Naive thymus-derived CD8-positive, alpha-beta T cell (primary cell): ENCODE measurements around the gene TAC3. TPM values are rescaled to one million over a fixed set of nuclear protein-coding genes. Genes with fewer than 3 reads are reported as not detected.
A peak's percentile ranks its signal among the peaks of the same experiment; 100 is the strongest.
"Not testable (repeated sequence)": the region's sequence is repeated elsewhere in the genome, so short reads cannot be mapped to it uniquely, and the experiment has no call there.

Source experiments
- ATAC-seq, 2 donors: fragments of 150-1000 bp; cut with Tn5 transposase in 1 of 2; sonication (Bioruptor Pico), chemical (Tn5 transposase) in 1 of 2; 1 replicate in 1 of 2; 2 replicates in 1 of 2; pipeline ENCODE4 v1.10.0; 2021; ENCODE audit warnings: mild to moderate bottlenecking in 2 of 2, moderate library complexity in 2 of 2
- POLR2A ChIA-PET: fragments of 350-600 bp; sonication (Branson Sonifier 250); formaldehyde crosslinking; loops from one replicate; lab custom pipeline; 2021; ENCODE audit warnings: antibody characterized with exemption; lab: Charles Lee
- DNase-seq, 10 donors: peaks; one replicate each; pipeline versions ENCODE4 v3.0.0 to v3.0.0-alpha.2; 2020 to 2022
- H3K27ac Mint-ChIP-seq, 10 donors: one replicate each; pipeline ENCODE4 v1.8.0; 2020 to 2022; ENCODE audit warnings: mild to moderate bottlenecking in 10 of 10, mixed read lengths in 10 of 10, moderate library complexity in 4 of 10, inconsistent platforms in 1 of 10
- H3K27me3 Mint-ChIP-seq, 5 donors: one replicate each; pipeline ENCODE4 v1.8.0; 2021 to 2022; ENCODE audit warnings: mixed read lengths in 5 of 5
- H3K36me3 Mint-ChIP-seq, 3 donors: one replicate each; pipeline ENCODE4 v1.8.0; 2020 to 2022; ENCODE audit warnings: mixed read lengths in 3 of 3, mild to moderate bottlenecking in 2 of 3, inconsistent platforms in 1 of 3
- H3K4me1 Mint-ChIP-seq, 4 donors: one replicate each; pipeline ENCODE4 v1.8.0; 2021 to 2022; ENCODE audit warnings: mixed read lengths in 4 of 4
- H3K4me3 Mint-ChIP-seq, 10 donors: one replicate each; pipeline ENCODE4 v1.8.0; 2020 to 2022; ENCODE audit warnings: mild to moderate bottlenecking in 10 of 10, mixed read lengths in 10 of 10, moderate library complexity in 6 of 10, inconsistent platforms in 1 of 10
- H3K9me3 Mint-ChIP-seq, 9 donors: one replicate each; pipeline ENCODE4 v1.8.0; 2020 to 2022; ENCODE audit warnings: mixed read lengths in 9 of 9, mild to moderate bottlenecking in 3 of 9, inconsistent platforms in 1 of 9, moderate library complexity in 1 of 9
- polyA plus RNA-seq, 3 donors: library from polyadenylated mRNA; unstranded; fragments of 300-500 nt; fragmentation: Illumina TruSeq; gene quantifications; one replicate each; pipeline ENCODE4 v1.2.3, GENCODE V29; 2021
- total RNA-seq, 8 experiments: library from RNA in 2 of 8; stranded (reverse) in 2 of 8; gene quantifications; one replicate each; pipeline ENCODE4 v1.2.3 and lab custom pipeline; 2021 to 2026

Gene TAC3
- total RNA-seq (not detected), polyA plus RNA-seq (not detected), total RNA-seq (lab: John Stamatoyannopoulos, UW) (0 to 0.26 (median 0.04) reads per million in 6 experiments)

DNA sequence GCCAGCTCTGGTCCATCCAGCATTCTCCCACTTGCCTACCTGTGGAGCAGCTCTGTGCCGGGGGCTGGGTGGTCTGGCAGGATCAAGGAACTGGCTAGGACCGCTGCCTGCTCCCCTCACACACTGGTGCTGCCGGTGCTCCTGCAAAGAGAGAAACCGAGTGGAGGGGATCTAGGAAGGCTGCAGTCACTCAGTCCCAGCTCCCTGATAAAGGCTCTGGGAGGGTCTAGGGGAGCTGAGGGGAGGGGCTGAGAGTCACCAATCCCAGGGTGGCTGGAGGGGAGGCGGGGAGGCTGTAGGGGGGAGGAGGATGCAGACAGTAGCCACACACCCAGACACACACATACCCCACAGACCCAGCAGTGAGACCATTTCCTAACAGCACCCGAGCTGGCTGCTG lies at the start of gene TAC3:
Gene TAC3, minus strand, starts transcription at position 182 of the 400 bp plus-strand sequence. CDS start 732 bp downstream, outside the sequence.
- POLR2A ChIA-PET: interaction anchor here (0.7 to 1.4 kb wide), 4 partner anchors 15 to 168 kb away, joined by 3 to 4 read pairs (median 3); no protein-coding TSS in a partner anchor
- H3K9me3 Mint-ChIP-seq: no peaks in the 10 kb centered on the region
- ATAC-seq (no peak), DNase-seq (no peak)
- H3K4me1 Mint-ChIP-seq: peaks cover 12 to 27% (median 23%) of the 10 kb centered on the region in 4 donors
- no peaks in the 10 kb centered on the region for H3K36me3 Mint-ChIP-seq
- H3K27me3 Mint-ChIP-seq: peaks cover 0 to 11% (median 0%) of the 10 kb centered on the region in 5 donors
- H3K4me3 Mint-ChIP-seq: no peak within 1 kb of the TSS
- peak within 1 kb of the TSS in 1 of 10 donors; percentile 76 for H3K27ac Mint-ChIP-seq

DNA sequence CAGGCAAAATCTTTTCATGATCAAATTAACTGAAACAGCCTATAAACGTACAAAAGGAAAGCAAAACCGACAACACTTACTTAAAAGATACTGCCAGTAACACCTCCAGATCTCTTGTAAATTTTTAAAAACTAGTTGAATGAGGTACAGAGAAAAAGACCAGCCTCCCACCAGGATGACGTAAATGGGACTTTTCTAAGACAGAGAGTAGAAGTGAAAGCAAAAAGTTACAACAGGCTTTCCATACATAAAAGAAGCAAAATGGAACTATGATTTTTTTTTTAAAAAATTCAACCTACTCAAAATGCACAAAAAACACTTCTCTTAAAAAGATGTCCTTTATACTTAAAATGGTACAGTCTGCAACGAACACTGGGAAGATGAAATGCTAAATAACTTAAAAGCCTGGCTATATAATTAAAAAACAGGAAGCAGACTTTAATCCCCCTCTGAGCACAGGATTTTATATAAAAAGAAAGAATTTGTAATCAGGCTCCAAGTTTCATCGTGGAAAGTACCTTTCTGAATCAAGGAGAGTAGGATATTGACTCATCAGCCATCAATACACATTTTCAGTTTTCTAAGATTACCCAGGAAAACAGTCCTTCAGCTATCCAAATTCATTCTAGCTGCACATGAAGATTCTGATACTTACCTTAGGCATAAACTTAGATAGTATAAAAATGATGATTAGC lies 47.8 kb upstream of the TAC3 start:
- H3K27ac Mint-ChIP-seq: peak overlapping the region; percentile 73 to 94 (median 91)
- H3K4me3 Mint-ChIP-seq: peak overlapping the region; percentile 57 to 87 (median 80)
- ATAC-seq (peak; percentile 97 to 99), DNase-seq (peak in 8 of 10 donors; percentile 60 to 89 (median 72))
- H3K4me1 Mint-ChIP-seq: peaks cover 5 to 32% (median 20%) of the 10 kb centered on the region in 4 donors
- H3K9me3 Mint-ChIP-seq: no peaks in the 10 kb centered on the region
- peaks cover 0 to 31% (median 15%) of the 10 kb centered on the region in 3 donors for H3K36me3 Mint-ChIP-seq
- POLR2A ChIA-PET: interaction anchor here (0.5 to 5.1 kb wide), 3 partner anchors 22 to 387 kb away, joined by 4 to 40 read pairs (median 5); partner anchors contain the start of gene STAT6
- no peaks in the 10 kb centered on the region for H3K27me3 Mint-ChIP-seq

DNA sequence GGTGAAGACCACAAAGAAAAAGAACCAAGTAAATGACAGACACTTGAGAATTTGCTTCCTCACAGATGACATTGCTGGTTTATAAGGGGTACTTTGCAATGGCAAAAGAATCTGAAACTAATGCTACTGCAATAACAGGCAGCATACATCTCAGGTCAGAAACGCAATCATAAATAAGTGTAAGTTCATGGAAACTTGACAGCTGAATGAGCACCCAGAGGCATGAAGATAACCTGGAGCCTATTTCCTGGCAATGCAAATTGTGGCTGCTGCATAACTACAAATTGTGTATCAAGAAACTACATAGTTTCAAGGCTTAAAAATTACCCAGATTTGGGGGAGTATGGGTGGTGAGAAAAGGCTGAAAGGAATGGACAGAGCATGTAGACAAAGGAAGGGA lies 42.1 kb upstream of the TAC3 start:
- no peak overlapping the region for H3K4me3 Mint-ChIP-seq
- DNase-seq: no peak
- peak overlapping the region in 2 of 10 donors; percentile 1 to 15 for H3K27ac Mint-ChIP-seq
- ATAC-seq: no peak
- peaks cover 0 to 38% (median 15%) of the 10 kb centered on the region in 3 donors for H3K36me3 Mint-ChIP-seq
- POLR2A ChIA-PET: interaction anchor here (1.0 kb wide), 2 partner anchors 52 to 59 kb away, joined by 3 read pairs; partner anchors contain the start of gene ZBTB39
- no peaks in the 10 kb centered on the region for H3K27me3 Mint-ChIP-seq
- H3K4me1 Mint-ChIP-seq: peaks cover 0 to 23% (median 4%) of the 10 kb centered on the region in 4 donors
- H3K9me3 Mint-ChIP-seq: no peaks in the 10 kb centered on the region

DNA sequence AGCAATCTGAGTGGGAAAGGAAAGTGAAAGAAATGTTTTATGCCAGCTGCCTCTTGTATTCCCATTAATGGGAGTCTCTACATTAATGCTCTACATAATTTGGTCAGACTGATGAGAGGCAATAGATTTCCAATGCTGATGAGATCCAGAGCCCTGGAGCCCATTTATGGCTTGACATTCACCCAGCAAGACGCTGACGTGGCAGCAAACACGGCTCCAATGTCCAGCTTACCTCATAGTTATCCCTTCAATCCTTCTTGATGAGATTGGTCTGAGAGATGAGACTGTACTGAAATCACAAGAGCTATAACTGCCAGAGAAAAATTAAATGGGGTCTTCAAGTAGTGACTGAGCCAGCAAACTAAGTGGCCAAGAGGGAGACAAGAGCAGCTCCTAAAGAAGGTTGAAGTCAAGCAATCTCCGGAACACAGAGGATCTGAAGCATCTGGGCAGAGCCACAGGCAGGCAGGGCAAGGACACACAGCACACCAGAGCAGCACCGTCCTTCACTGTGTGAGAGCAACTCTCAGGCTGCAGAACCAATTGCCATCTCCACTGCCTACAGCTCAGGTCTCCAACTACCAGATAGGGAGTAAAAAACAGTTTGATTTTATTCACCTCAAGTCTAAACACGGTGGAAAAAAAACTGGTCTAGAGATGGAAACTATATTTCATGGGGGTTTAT lies 40.9 kb upstream of the TAC3 start:
- H3K36me3 Mint-ChIP-seq: peaks cover 0 to 38% (median 15%) of the 10 kb centered on the region in 3 donors
- peak overlapping the region in 2 of 10 donors; percentile 6 to 76 for H3K27ac Mint-ChIP-seq
- no peaks in the 10 kb centered on the region for H3K9me3 Mint-ChIP-seq
- H3K4me1 Mint-ChIP-seq: peaks cover 0 to 14% (median 1%) of the 10 kb centered on the region in 4 donors
- ATAC-seq (no peak), DNase-seq (no peak)
- no peaks in the 10 kb centered on the region for H3K27me3 Mint-ChIP-seq
- no peak overlapping the region for H3K4me3 Mint-ChIP-seq
- POLR2A ChIA-PET: interaction anchor here (0.6 to 1.1 kb wide), 3 partner anchors 36 to 371 kb away, joined by 3 to 6 read pairs (median 3); partner anchors contain the start of gene TAC3

DNA sequence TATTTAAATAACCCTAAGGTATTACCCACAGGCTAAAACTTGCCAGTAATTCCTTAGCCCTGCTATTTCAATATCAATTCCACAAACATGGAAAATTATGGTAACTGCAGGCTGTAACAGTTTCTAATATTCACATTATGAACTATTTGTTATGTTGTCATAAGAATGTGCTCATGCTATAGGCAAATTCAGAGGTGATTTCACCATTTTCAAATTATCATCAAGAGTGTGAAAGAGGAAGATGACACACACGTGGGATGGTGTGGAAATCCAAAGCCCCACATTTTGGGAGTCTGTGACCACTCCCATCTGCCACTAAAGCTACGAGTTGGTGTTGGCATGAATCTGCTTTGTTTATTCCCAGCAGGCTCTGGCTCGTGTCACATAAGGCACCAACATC lies 39.5 kb upstream of the TAC3 start:
- H3K4me1 Mint-ChIP-seq: peaks cover 0 to 12% (median under 1%) of the 10 kb centered on the region in 4 donors
- POLR2A ChIA-PET: interaction anchor here (0.8 kb wide), 1 partner anchor 15 kb away, joined by 3 read pairs; no protein-coding TSS in a partner anchor
- H3K36me3 Mint-ChIP-seq: peaks cover 0 to 37% (median 13%) of the 10 kb centered on the region in 3 donors
- ATAC-seq (no peak), DNase-seq (no peak)
- H3K9me3 Mint-ChIP-seq: no peaks in the 10 kb centered on the region
- H3K27me3 Mint-ChIP-seq: no peaks in the 10 kb centered on the region
- no peak overlapping the region for H3K4me3 Mint-ChIP-seq
- H3K27ac Mint-ChIP-seq: peak overlapping the region in 1 of 10 donors; percentile 27

DNA sequence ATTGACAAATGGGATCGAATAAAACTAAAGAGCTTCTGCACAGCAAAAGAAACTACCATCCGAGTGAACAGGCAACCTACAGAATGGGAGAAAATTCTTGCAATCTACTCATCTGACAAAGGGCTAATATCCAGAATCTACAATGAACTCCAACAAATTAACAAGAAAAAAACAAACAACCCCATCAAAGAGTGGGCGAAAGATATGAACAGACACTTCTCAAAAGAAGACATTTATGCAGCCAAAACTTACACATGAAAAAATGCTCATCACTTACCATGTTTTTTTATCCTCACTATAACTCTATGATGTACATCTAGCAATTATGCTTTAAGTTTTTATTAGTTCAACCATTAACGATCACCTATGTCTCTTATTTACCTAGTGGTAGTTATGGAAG lies 37.6 kb upstream of the TAC3 start:
- peaks cover 0 to 12% (median 0%) of the 10 kb centered on the region in 4 donors for H3K4me1 Mint-ChIP-seq
- POLR2A ChIA-PET, ATAC-seq, H3K27ac Mint-ChIP-seq, H3K9me3 Mint-ChIP-seq, H3K27me3 Mint-ChIP-seq, H3K4me3 Mint-ChIP-seq, DNase-seq: not testable (repeated sequence)
- peaks cover 0 to 19% (median 10%) of the 10 kb centered on the region in 3 donors for H3K36me3 Mint-ChIP-seq

DNA sequence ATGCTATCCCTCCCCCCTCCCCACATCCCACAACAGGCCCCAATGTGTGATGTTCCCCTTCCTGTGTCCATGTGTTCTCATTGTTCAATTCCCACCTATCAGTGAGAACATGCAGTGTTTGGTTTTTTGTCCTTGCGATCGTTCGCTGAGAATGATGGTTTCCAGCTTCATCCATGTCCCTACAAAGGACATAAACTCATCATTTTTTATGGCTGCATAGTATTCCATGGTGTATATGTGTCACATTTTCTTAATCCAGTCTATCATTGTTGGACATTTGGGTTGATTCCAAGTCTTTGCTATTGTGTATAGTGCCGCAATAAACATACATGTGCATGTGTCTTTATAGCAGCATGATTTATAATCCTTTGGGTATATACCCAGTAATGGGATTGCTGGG lies 36.8 kb upstream of the TAC3 start:
- peaks cover 0 to 12% (median 4%) of the 10 kb centered on the region in 3 donors for H3K36me3 Mint-ChIP-seq
- H3K27me3 Mint-ChIP-seq, H3K4me1 Mint-ChIP-seq, ATAC-seq, H3K9me3 Mint-ChIP-seq, H3K27ac Mint-ChIP-seq, DNase-seq, POLR2A ChIA-PET, H3K4me3 Mint-ChIP-seq: not testable (repeated sequence)

DNA sequence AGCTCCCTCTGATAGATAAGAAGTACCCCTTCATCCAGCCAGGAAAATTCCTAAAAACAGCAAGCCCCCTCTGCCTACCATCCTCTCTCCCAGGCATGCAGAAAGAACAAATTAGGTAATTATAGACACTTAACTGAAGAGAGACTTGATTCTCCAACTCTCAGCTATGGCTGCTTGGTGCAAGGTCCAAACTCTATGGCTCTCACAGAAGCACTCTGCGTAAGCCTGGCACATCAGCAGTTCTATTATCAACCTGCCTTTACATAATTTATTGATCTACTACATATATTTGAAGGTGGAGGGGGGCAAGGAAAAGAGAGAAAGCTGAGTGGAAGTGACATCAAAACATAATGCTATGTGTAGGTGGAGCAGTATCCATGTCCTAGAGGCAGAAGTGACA lies 34.7 kb upstream of the TAC3 start:
- DNase-seq: no peak
- peaks cover 0 to 2% (median 0%) of the 10 kb centered on the region in 5 donors for H3K27me3 Mint-ChIP-seq
- no peak overlapping the region for H3K4me3 Mint-ChIP-seq
- no peak overlapping the region for H3K27ac Mint-ChIP-seq
- POLR2A ChIA-PET: interaction anchor here (0.9 kb wide), 1 partner anchor 20 kb away, joined by 3 read pairs; no protein-coding TSS in a partner anchor
- no peaks in the 10 kb centered on the region for H3K9me3 Mint-ChIP-seq
- H3K4me1 Mint-ChIP-seq: peaks cover 19 to 26% (median 23%) of the 10 kb centered on the region in 4 donors
- H3K36me3 Mint-ChIP-seq: peaks cover 0 to 3% (median 2%) of the 10 kb centered on the region in 3 donors
- ATAC-seq: no peak

DNA sequence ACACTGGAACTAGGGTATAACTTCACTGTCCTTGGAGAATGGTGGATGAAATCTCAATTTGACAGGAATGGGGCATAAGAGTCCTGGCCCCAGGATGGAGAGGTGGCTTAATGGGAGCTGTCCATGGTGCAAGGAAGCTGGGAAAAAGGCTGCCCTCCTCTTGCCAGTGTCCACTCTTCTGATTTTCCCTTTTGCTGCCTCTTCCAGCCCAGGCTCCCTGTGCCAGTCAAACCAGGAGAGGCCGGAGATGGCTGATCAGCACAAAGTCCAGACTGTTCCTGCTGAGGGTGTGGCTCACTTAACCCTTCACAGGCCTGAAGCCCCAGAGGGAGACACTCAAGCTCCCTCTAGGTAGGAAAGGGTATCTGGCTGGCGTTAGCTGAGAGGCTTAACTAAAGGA lies 33.6 kb upstream of the TAC3 start, which contains the start of gene MYO1A:
Gene MYO1A, minus strand, starts transcription at position 240 of the 400 bp plus-strand sequence. CDS start 1,806 bp downstream, outside the sequence.
- ATAC-seq: no peak
- H3K9me3 Mint-ChIP-seq: no peaks in the 10 kb centered on the region

DNA sequence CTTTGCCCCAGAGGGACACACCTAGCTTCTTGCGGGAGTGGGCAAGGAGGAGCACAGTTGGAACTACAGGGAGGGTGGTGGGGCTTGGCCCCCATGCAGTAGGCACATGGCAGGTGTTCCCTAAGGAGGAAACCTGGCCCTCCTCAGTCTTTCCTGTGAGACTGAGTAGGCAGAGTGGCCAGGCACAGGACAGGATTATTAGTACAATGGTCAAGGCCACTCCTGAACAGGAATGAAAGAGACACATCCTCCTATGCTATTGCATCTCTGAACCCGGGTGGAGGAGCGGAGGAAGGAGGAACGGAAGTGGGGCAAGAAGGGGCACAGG lies 32.8 kb upstream of the TAC3 start:
- DNase-seq: no peak
- H3K4me3 Mint-ChIP-seq: no peak overlapping the region
- peak overlapping the region in 2 of 10 donors; percentile 17 to 59 for H3K27ac Mint-ChIP-seq
- peaks cover 0 to 2% (median 0%) of the 10 kb centered on the region in 5 donors for H3K27me3 Mint-ChIP-seq
- peaks cover 22 to 31% (median 28%) of the 10 kb centered on the region in 4 donors for H3K4me1 Mint-ChIP-seq
- no peak for ATAC-seq
- no peaks in the 10 kb centered on the region for H3K9me3 Mint-ChIP-seq
- H3K36me3 Mint-ChIP-seq: peaks cover 0 to 3% (median 0%) of the 10 kb centered on the region in 3 donors
- POLR2A ChIA-PET: interaction anchor here (0.6 kb wide), 1 partner anchor 30 kb away, joined by 3 read pairs; no protein-coding TSS in a partner anchor

More for the DNA sequence above, 33.6 kb upstream of the TAC3 start, which contains the start of gene MYO1A:
- H3K36me3 Mint-ChIP-seq: peaks cover 0 to 3% (median 2%) of the 10 kb centered on the region in 3 donors
- peak within 1 kb of the TSS in 2 of 10 donors; percentile 17 to 59 for H3K27ac Mint-ChIP-seq
- POLR2A ChIA-PET: interaction anchor here (0.9 kb wide), 1 partner anchor 19 kb away, joined by 3 read pairs; no protein-coding TSS in a partner anchor
- no peak within 1 kb of the TSS for H3K4me3 Mint-ChIP-seq
- H3K27me3 Mint-ChIP-seq: peaks cover 0 to 2% (median 0%) of the 10 kb centered on the region in 5 donors
- DNase-seq: no peak
- H3K4me1 Mint-ChIP-seq: peaks cover 22 to 31% (median 28%) of the 10 kb centered on the region in 4 donors

DNA sequence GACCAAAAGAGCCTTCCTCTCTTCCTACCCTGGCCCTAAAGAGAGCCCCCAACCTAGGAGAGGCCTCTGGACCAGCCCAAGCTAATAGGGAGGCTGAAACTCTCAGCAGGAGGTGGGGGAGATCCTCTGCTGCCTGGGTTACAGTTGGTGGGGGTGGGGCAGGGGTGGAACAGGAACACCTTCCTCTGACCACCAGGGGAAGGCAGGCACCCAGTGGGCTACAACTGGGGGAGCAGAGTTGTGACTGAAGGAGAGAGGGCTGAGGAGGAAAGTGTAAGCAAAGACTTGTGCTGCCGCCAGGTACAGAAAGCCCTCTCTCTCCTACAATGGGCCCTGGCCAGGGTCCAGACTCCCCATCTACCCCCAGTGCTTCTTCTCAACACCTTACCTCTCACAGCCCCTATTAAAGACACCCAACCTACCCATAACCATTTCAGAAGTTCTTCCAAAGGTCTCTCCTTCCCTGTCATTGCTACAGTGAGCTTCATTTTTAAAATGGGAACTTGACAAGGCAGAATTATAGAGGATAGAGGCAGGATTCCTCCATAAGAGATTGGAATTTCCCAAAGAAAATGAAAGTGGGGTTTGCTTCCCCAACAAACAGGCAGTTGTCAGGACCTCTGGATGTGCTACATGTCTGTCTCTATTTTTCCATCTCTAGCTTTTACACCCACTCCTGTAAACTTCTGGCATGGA lies 32.2 kb upstream of the TAC3 start:
- H3K27ac Mint-ChIP-seq: peak overlapping the region in 3 of 10 donors; percentile 11 to 70 (median 50)
- no peaks in the 10 kb centered on the region for H3K9me3 Mint-ChIP-seq
- H3K4me3 Mint-ChIP-seq: peak overlapping the region in 1 of 10 donors; percentile 29
- H3K36me3 Mint-ChIP-seq: no peaks in the 10 kb centered on the region
- H3K27me3 Mint-ChIP-seq: peaks cover 0 to 2% (median 0%) of the 10 kb centered on the region in 5 donors
- ATAC-seq (no peak), DNase-seq (no peak)
- POLR2A ChIA-PET: interaction anchor here (0.5 to 2.4 kb wide), 5 partner anchors 20 to 78 kb away, joined by 3 to 10 read pairs (median 4); partner anchors contain the start of gene STAT6
- peaks cover 22 to 31% (median 28%) of the 10 kb centered on the region in 4 donors for H3K4me1 Mint-ChIP-seq
